HCT116 (cell line): Measurements from ENCODE around the gene ZNF71.

Source experiments
- CTCF ChIP-seq, 3 experiments: fragments of 200-600 bp in 1 of 3; sonication (generic) in 1 of 3; IDR thresholded peaks in 2 of 3; conservative IDR thresholded peaks in 1 of 3; 2 replicates each; pipeline ENCODE4 v1.5.1; 2012 to 2017; ENCODE audit warnings: low read depth in 2 of 3, low read length in 2 of 3, antibody characterized with exemption in 1 of 3, borderline replicate concordance in 1 of 3, control low read depth in 1 of 3, mild to moderate bottlenecking in 1 of 3, mixed read lengths in 1 of 3, mixed run types in 1 of 3, moderate library complexity in 1 of 3; ENCODE audit not compliant: insufficient read depth in 1 of 3
- EZH2 ChIP-seq: fragments of 200-600 bp; sonication (generic); IDR thresholded peaks from 2 replicates; pipeline ENCODE4 v1.6.1; 2017; ENCODE audit warnings: antibody characterized with exemption, mixed run types
- POLR2A ChIP-seq: IDR thresholded peaks from 2 replicates; pipeline ENCODE4 v1.7.0; 2011; ENCODE audit warnings: borderline replicate concordance; ENCODE audit not compliant: insufficient read depth, insufficient read length; ENCODE audit errors: extremely low read depth
- YY1 ChIP-seq: IDR thresholded peaks from 2 replicates; pipeline ENCODE4 v1.6.1; 2011; ENCODE audit warnings: low read length, low read depth, moderate library complexity, mild to moderate bottlenecking; ENCODE audit not compliant: insufficient replicate concordance; ENCODE audit errors: extremely low read depth

- TF ChIP-seq POLR2A = no peak
- TF ChIP-seq YY1 = no peak
- no peak for TF ChIP-seq CTCF (IDR thresholded peaks at IDR 0.05 in 2 of 3, conservative IDR thresholded peaks at IDR 0.05 in 1 of 3; ENCODE audit: borderline replicate concordance in 1 of 3, insufficient read depth in 1 of 3, low read depth in 2 of 3, low read length in 2 of 3)
- TF ChIP-seq EZH2 = no peak
Measured at GRCh38 chr19:56625708-56626107, 30.6 kb downstream of the ZNF71 start.
